Kidney (tissue), 14 donors: Measurements from ENCODE around the gene ZNF787. TPM values are rescaled to one million over a fixed set of nuclear protein-coding genes. Genes with fewer than 3 reads are reported as not detected.
A peak's percentile ranks its signal among the peaks of the same experiment; 100 is the strongest.

Experiments used
- DNase-seq, 5 donors: peaks; one replicate each; pipeline ENCODE4 v3.0.0-alpha.2; 2013 to 2020
- FAIRE-seq: peaks from 2 replicates; lab custom pipeline; 2012; peaks lifted over from hg19 to GRCh38; lab: Jason Lieb, UNC
- H3K27ac ChIP-seq, 2 donors: one replicate each; pipeline ENCODE4 v1.7.0; 2013; ENCODE audit warnings: low read depth in 2 of 2, low read length in 2 of 2, inconsistent platforms in 1 of 2
- H3K27me3 ChIP-seq: one replicate; pipeline ENCODE4 v1.7.1; 2013; ENCODE audit warnings: low read length, inconsistent platforms; ENCODE audit not compliant: control insufficient read depth, insufficient read depth
- H3K36me3 ChIP-seq, 3 donors: one replicate each; pipeline versions ENCODE4 v1.7.0 to v1.7.1; 2013; ENCODE audit warnings: low read length in 3 of 3, control low read depth in 1 of 3, inconsistent platforms in 1 of 3; ENCODE audit not compliant: insufficient read depth in 3 of 3, control insufficient read depth in 2 of 3
- H3K4me1 ChIP-seq, 3 donors: one replicate each; pipeline versions ENCODE4 v1.7.0 to v1.7.1; 2013; ENCODE audit warnings: low read length in 3 of 3, inconsistent platforms in 1 of 3, low read depth in 1 of 3; ENCODE audit not compliant: control insufficient read depth in 2 of 3, insufficient read depth in 2 of 3
- H3K4me3 ChIP-seq, 3 donors: one replicate each; pipeline versions ENCODE4 v1.7.0 to v1.8.1; 2013; ENCODE audit warnings: low read length in 3 of 3, control low read depth in 1 of 3, inconsistent platforms in 1 of 3
- H3K9ac ChIP-seq, 3 donors: one replicate each; pipeline versions ENCODE4 v1.7.0 to v1.7.1; 2013; ENCODE audit warnings: low read length in 3 of 3, control low read depth in 1 of 3, inconsistent platforms in 1 of 3
- H3K9me3 ChIP-seq, 3 donors: one replicate each; pipeline versions ENCODE4 v1.7.0 to v1.7.1; 2013; ENCODE audit warnings: low read length in 3 of 3, control low read depth in 1 of 3, inconsistent platforms in 1 of 3; ENCODE audit not compliant: control insufficient read depth in 2 of 3, insufficient read depth in 1 of 3
- intact Hi-C: fragments of 100-400 bp; cut with DNase I; formaldehyde crosslinking; loops from one replicate; pipeline ENCODE4 v1.11.1; 2022
- polyA plus RNA-seq: library from polyadenylated mRNA; stranded (reverse); fragments of 350-450 nt; fragmentation: Illumina TruSeq; extraction: RNeasy Lipid Tissue Mini Kit (QIAGEN cat#74804); gene quantifications from one replicate; pipeline ENCODE4 v1.2.3, GENCODE V29; 2014; ENCODE audit warnings: low read depth, low replicate concordance; ENCODE audit not compliant: insufficient read depth
- total RNA-seq: library from RNA; stranded (reverse); fragmentation: NEBNext Ultra II Directional; extraction: Animal tissue kit (Norgen Biotek cat#: 25700); gene quantifications from one replicate; pipeline ENCODE4 v1.2.1, GENCODE V29; 2021
- TF ChIP-seq, protein P1 (sequence below): IDR thresholded peaks from 3 replicates; pipeline ENCODE4 v1.5.1; 2012; ENCODE audit warnings: mild to moderate bottlenecking, moderate library complexity, borderline replicate concordance; ENCODE audit not compliant: insufficient read depth; ENCODE audit errors: extremely low read depth
- donor health status: control.
- donor health status: control.
- donor health status: control.
- donor health status: control.
- donor health status: control.
- donor health status: DM: yes; HTN: yes; CAD: no.
- donor health status: Normal renal cell carcinoma (clear cell type).

ZNF787 gene
- total and polyA plus RNA-seq, 2 donors from 2014 or later, result 23.0 to 31.9 TPM

- no peak overlapping the region for H3K4me3 ChIP-seq
- no peaks in the 10 kb centered on the region for H3K27me3 ChIP-seq
- H3K27ac ChIP-seq, result no peak overlapping the region
- no peak overlapping the region for H3K9ac ChIP-seq
- FAIRE-seq (no peak), DNase-seq (no peak)
- H3K36me3 ChIP-seq, result no peaks in the 10 kb centered on the region
- intact Hi-C loops, result loop anchor here (10.0 kb wide), 1 partner anchor 105 kb away; the partner anchor contains the start of gene GALP
- H3K9me3 ChIP-seq, result no peaks in the 10 kb centered on the region
- TF ChIP-seq, protein P1, sequence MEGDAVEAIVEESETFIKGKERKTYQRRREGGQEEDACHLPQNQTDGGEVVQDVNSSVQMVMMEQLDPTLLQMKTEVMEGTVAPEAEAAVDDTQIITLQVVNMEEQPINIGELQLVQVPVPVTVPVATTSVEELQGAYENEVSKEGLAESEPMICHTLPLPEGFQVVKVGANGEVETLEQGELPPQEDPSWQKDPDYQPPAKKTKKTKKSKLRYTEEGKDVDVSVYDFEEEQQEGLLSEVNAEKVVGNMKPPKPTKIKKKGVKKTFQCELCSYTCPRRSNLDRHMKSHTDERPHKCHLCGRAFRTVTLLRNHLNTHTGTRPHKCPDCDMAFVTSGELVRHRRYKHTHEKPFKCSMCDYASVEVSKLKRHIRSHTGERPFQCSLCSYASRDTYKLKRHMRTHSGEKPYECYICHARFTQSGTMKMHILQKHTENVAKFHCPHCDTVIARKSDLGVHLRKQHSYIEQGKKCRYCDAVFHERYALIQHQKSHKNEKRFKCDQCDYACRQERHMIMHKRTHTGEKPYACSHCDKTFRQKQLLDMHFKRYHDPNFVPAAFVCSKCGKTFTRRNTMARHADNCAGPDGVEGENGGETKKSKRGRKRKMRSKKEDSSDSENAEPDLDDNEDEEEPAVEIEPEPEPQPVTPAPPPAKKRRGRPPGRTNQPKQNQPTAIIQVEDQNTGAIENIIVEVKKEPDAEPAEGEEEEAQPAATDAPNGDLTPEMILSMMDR, result no peak
- H3K4me1 ChIP-seq, result peaks cover 0 to 6% (median 0%) of the 10 kb centered on the region in 3 donors
Measured at GRCh38 chr19:56069642-56070041, 51.5 kb downstream of the ZNF787 start.

GRCh38 chr19:56066152-56067023 lies 54.7 kb downstream of the ZNF787 start:
- peak overlapping the region in 1 of 3 donors; percentile 32 for H3K4me3 ChIP-seq
- H3K4me1 ChIP-seq, result peaks cover 0 to 6% (median 0%) of the 10 kb centered on the region in 3 donors
- FAIRE-seq (no peak), DNase-seq (peak; percentile 76 to 89 (median 77))
- intact Hi-C loops, result no loop called here
- no peak overlapping the region for H3K9ac ChIP-seq
- H3K27ac ChIP-seq, result no peak overlapping the region
- TF ChIP-seq, protein P1, result peak; percentile 77
- no peaks in the 10 kb centered on the region for H3K36me3 ChIP-seq
- H3K27me3 ChIP-seq, result no peaks in the 10 kb centered on the region
- H3K9me3 ChIP-seq, result no peaks in the 10 kb centered on the region

- FAIRE-seq (no peak), DNase-seq (no peak)
- H3K4me1 ChIP-seq, result no peaks in the 10 kb centered on the region
- H3K9me3 ChIP-seq, result no peaks in the 10 kb centered on the region
- TF ChIP-seq, protein P1, result no peak
- no peaks in the 10 kb centered on the region for H3K27me3 ChIP-seq
- H3K4me3 ChIP-seq, result no peak overlapping the region
- H3K9ac ChIP-seq, result no peak overlapping the region
- H3K36me3 ChIP-seq, result no peaks in the 10 kb centered on the region
- intact Hi-C loops, result no loop called here
- no peak overlapping the region for H3K27ac ChIP-seq
Measured at GRCh38 chr19:56053596-56053995, 67.5 kb downstream of the ZNF787 start.

Other genes with a start within 250 kb of the ZNF787 start
- gene NLRP13, start 189.0 kb downstream of the ZNF787 start, total RNA-seq, result not detected
- gene NLRP13, start 189.0 kb downstream of the ZNF787 start, polyA plus RNA-seq, result not detected
- gene NLRP8, start 173.5 kb downstream of the ZNF787 start, total RNA-seq, result not detected
- not detected for gene NLRP8, start 173.5 kb downstream of the ZNF787 start, polyA plus RNA-seq
- gene NLRP5, start 134.5 kb downstream of the ZNF787 start, total RNA-seq, result not detected
- gene NLRP5, start 134.5 kb downstream of the ZNF787 start, polyA plus RNA-seq, result not detected
- 28.4 TPM for gene ZNF444, start 20.0 kb upstream of the ZNF787 start, total RNA-seq
- 39.6 TPM for gene ZNF444, start 20.0 kb upstream of the ZNF787 start, polyA plus RNA-seq
- not detected for gene GALP, start 54.7 kb upstream of the ZNF787 start, total RNA-seq
- gene GALP, start 54.7 kb upstream of the ZNF787 start, polyA plus RNA-seq, result not detected
- not detected for gene ZSCAN5B, start 76.5 kb upstream of the ZNF787 start, total RNA-seq
- gene ZSCAN5B, start 76.5 kb upstream of the ZNF787 start, polyA plus RNA-seq, result not detected
- gene ZSCAN5C, start 81.0 kb upstream of the ZNF787 start, total RNA-seq, result not detected
- gene ZSCAN5C, start 81.0 kb upstream of the ZNF787 start, polyA plus RNA-seq, result not detected
- gene EDDM13, start 151.5 kb upstream of the ZNF787 start, total RNA-seq, result 0.54 TPM
- 1.6 TPM for gene EDDM13, start 151.5 kb upstream of the ZNF787 start, polyA plus RNA-seq
- 18.1 TPM for gene ZSCAN5A, start 193.5 kb upstream of the ZNF787 start, total RNA-seq
- gene ZSCAN5A, start 193.5 kb upstream of the ZNF787 start, polyA plus RNA-seq, result 11.9 TPM